H1 (cell line): Measurements from ENCODE around the gene DPM3. TPM values are rescaled to one million over a fixed set of nuclear protein-coding genes. Genes with fewer than 3 reads are reported as not detected.

Experiments used
- CTCF ChIA-PET: fragments of 300-600 bp; sonication (Branson Sonifier 250); formaldehyde crosslinking; loops from one replicate; lab custom pipeline; 2021; ENCODE audit not compliant: partially characterized antibody; lab: Charles Lee
- POLR2A ChIA-PET: fragments of 300-600 bp; sonication (Branson Sonifier 250); formaldehyde crosslinking; loops from one replicate; lab custom pipeline; 2021; ENCODE audit warnings: inconsistent platforms; ENCODE audit not compliant: partially characterized antibody; lab: Charles Lee
- DNase-seq, 2 experiments: peaks; one replicate each; pipeline versions ENCODE4 v3.0.0 to v3.0.0-alpha.2; 2010 to 2022; ENCODE audit warnings: low spot score in 2 of 2, low read depth in 1 of 2, mixed read lengths in 1 of 2
- FAIRE-seq: peaks from 2 replicates; lab custom pipeline; 2011; peaks lifted over from hg19 to GRCh38; lab: Jason Lieb, UNC
- H2AFZ ChIP-seq: 2 replicates; pipeline ENCODE4 v1.8.1; 2012; ENCODE audit warnings: low read length, inconsistent platforms
- H2AK5ac ChIP-seq: 2 replicates; pipeline ENCODE4 v1.6.1; 2013; ENCODE audit warnings: low read depth, low read length
- H2BK120ac ChIP-seq: replicated peaks from 2 replicates; pipeline ENCODE3; 2013; ENCODE audit warnings: low read depth, low read length, inconsistent platforms
- H2BK12ac ChIP-seq: 2 replicates; pipeline ENCODE4 v1.6.1; 2013; ENCODE audit warnings: low read depth, low read length
- H2BK15ac ChIP-seq: 2 replicates; pipeline ENCODE4 v1.6.1; 2013; ENCODE audit warnings: low read length
- H2BK20ac ChIP-seq: 2 replicates; pipeline ENCODE4 v1.6.1; 2013; ENCODE audit warnings: low read length
- H2BK5ac ChIP-seq: 2 replicates; pipeline ENCODE4 v1.6.1; 2013; ENCODE audit warnings: low read depth, low read length
- H3K14ac ChIP-seq: 2 replicates; pipeline ENCODE4 v1.6.1; 2013; ENCODE audit warnings: inconsistent platforms; ENCODE audit not compliant: insufficient read length
- H3K18ac ChIP-seq: 2 replicates; pipeline ENCODE4 v1.6.1; 2013; ENCODE audit warnings: low read length; ENCODE audit errors: extremely low read depth
- H3K23ac ChIP-seq: 2 replicates; pipeline ENCODE4 v1.6.1; 2013; ENCODE audit warnings: inconsistent platforms; ENCODE audit not compliant: insufficient read length
- H3K23me2 ChIP-seq: 2 replicates; pipeline ENCODE4 v1.6.1; 2013; ENCODE audit warnings: low read depth, low read length
- H3K27ac ChIP-seq: 2 replicates; pipeline ENCODE4 v1.6.1; 2011; ENCODE audit warnings: low read depth, low read length, inconsistent platforms
- H3K27me3 ChIP-seq, 4 experiments: replicated peaks in 1 of 4; 1 replicate in 1 of 4; 2 replicates in 3 of 4; pipeline versions ENCODE4 v1.6.1 to v1.8.1; 2011 to 2013; ENCODE audit warnings: low read length in 3 of 4, mild to moderate bottlenecking in 3 of 4, inconsistent platforms in 2 of 4, mixed read lengths in 2 of 4, moderate library complexity in 1 of 4; ENCODE audit not compliant: control insufficient read depth in 3 of 4, insufficient read depth in 3 of 4; ENCODE audit errors: extremely low read depth in 1 of 4
- H3K36me3 ChIP-seq, 4 experiments: 2 replicates each; pipeline versions ENCODE4 v1.6.1 to v1.8.1; 2011 to 2013; ENCODE audit warnings: mild to moderate bottlenecking in 4 of 4, low read length in 3 of 4, moderate library complexity in 2 of 4, control low read depth in 1 of 4, inconsistent platforms in 1 of 4; ENCODE audit not compliant: insufficient read depth in 4 of 4, control insufficient read depth in 2 of 4
- H3K4ac ChIP-seq: replicated peaks from 2 replicates; pipeline ENCODE3; 2013; ENCODE audit warnings: low read length, low read depth, mixed read lengths, inconsistent platforms; ENCODE audit not compliant: insufficient read length
- H3K4me1 ChIP-seq, 4 experiments: replicated peaks in 1 of 4; 1 replicate in 1 of 4; 2 replicates in 3 of 4; pipeline versions ENCODE4 v1.6.1 to v1.8.1; 2011 to 2013; ENCODE audit warnings: low read length in 3 of 4, inconsistent platforms in 2 of 4, mixed read lengths in 1 of 4; ENCODE audit not compliant: insufficient read depth in 4 of 4, control insufficient read depth in 3 of 4
- H3K4me2 ChIP-seq, 2 experiments: 2 replicates each; pipeline versions ENCODE4 v1.6.1 to v1.8.1; 2011 to 2013; ENCODE audit warnings: low read depth in 2 of 2, low read length in 2 of 2, control low read depth in 1 of 2, inconsistent platforms in 1 of 2, mild to moderate bottlenecking in 1 of 2; ENCODE audit not compliant: insufficient read depth in 1 of 2
- H3K4me3 ChIP-seq, 4 experiments: fragments of 200-600, 300-600 bp in 1 of 4; sonication (generic), shearing (Covaris generic), sonication (Bioruptor Twin) in 1 of 4; 2 replicates each; pipeline versions ENCODE4 v1.5.1 to v1.8.1; 2011 to 2016; ENCODE audit warnings: low read length in 4 of 4, low read depth in 3 of 4, control low read depth in 2 of 4, inconsistent platforms in 2 of 4, mild to moderate bottlenecking in 2 of 4, mixed read lengths in 1 of 4, moderate library complexity in 1 of 4; ENCODE audit not compliant: insufficient read depth in 2 of 4; ENCODE audit errors: extremely low read depth in 1 of 4
- H3K56ac ChIP-seq: replicated peaks from 2 replicates; pipeline ENCODE3; 2013; ENCODE audit warnings: low read depth, mild to moderate bottlenecking, mixed read lengths, low read length, inconsistent platforms; ENCODE audit not compliant: insufficient read length
- H3K79me1 ChIP-seq: 2 replicates; pipeline ENCODE4 v1.6.1; 2013; ENCODE audit warnings: low read depth, low read length, control low read depth
- H3K79me2 ChIP-seq, 2 experiments: 2 replicates each; pipeline versions ENCODE4 v1.6.1 to v1.8.1; 2012 to 2013; ENCODE audit warnings: low read length in 2 of 2, mild to moderate bottlenecking in 2 of 2, inconsistent platforms in 1 of 2; ENCODE audit not compliant: insufficient read depth in 2 of 2, control insufficient read depth in 1 of 2
- H3K9ac ChIP-seq, 4 experiments: replicated peaks in 1 of 4; 1 replicate in 1 of 4; 2 replicates in 3 of 4; pipeline versions ENCODE4 v1.6.1 to v1.8.1; 2011 to 2013; ENCODE audit warnings: low read depth in 3 of 4, low read length in 3 of 4, control low read depth in 2 of 4, mild to moderate bottlenecking in 2 of 4, moderate library complexity in 2 of 4, inconsistent platforms in 1 of 4; ENCODE audit errors: extremely low read depth in 1 of 4
- H3K9me3 ChIP-seq, 2 experiments: 2 replicates each; pipeline versions ENCODE4 v1.6.1 to v1.8.1; 2012 to 2013; ENCODE audit warnings: mild to moderate bottlenecking in 2 of 2, moderate library complexity in 2 of 2, control low read depth in 1 of 2, inconsistent platforms in 1 of 2, low read depth in 1 of 2, low read length in 1 of 2, mixed read lengths in 1 of 2; ENCODE audit not compliant: insufficient read depth in 2 of 2
- H4K20me1 ChIP-seq, 2 experiments: replicated peaks in 1 of 2; 2 replicates each; pipeline versions ENCODE3 to v1.8.1; 2011 to 2013; ENCODE audit warnings: inconsistent platforms in 2 of 2, low read length in 2 of 2, mild to moderate bottlenecking in 1 of 2; ENCODE audit not compliant: insufficient read depth in 2 of 2, control insufficient read depth in 1 of 2
- H4K5ac ChIP-seq: 2 replicates; pipeline ENCODE4 v1.6.1; 2013; ENCODE audit warnings: low read length, low read depth, mixed read lengths, inconsistent platforms; ENCODE audit not compliant: insufficient read length
- H4K8ac ChIP-seq: 2 replicates; pipeline ENCODE4 v1.8.0; 2013; ENCODE audit warnings: mild to moderate bottlenecking, moderate library complexity, low read length, inconsistent platforms; ENCODE audit not compliant: insufficient read depth; ENCODE audit errors: extremely low read depth
- H4K91ac ChIP-seq: replicated peaks from 2 replicates; pipeline ENCODE3; 2013; ENCODE audit warnings: low read length, mixed read lengths, inconsistent platforms; ENCODE audit not compliant: insufficient read length
- CEBPB ChIP-seq: IDR thresholded peaks from 2 replicates; pipeline ENCODE4 v1.6.1; 2012; ENCODE audit warnings: low read depth, low read length
- CHD2 ChIP-seq: IDR thresholded peaks from 2 replicates; pipeline ENCODE4 v1.6.1; 2012; ENCODE audit warnings: low read length, improper control_type of control experiment
- CREB1 ChIP-seq: IDR thresholded peaks from 2 replicates; pipeline ENCODE4 v1.6.1; 2012; ENCODE audit warnings: inconsistent platforms
- EZH2 ChIP-seq: fragments of 200-600 bp; sonication (generic); IDR thresholded peaks from 2 replicates; pipeline ENCODE4 v1.7.1; 2012; ENCODE audit warnings: low read depth, mild to moderate bottlenecking, moderate library complexity, low read length, inconsistent platforms; ENCODE audit not compliant: severe bottlenecking
- HDAC2 ChIP-seq, 2 experiments: fragments of 300-600 bp in 1 of 2; sonication (generic) in 1 of 2; IDR thresholded peaks; 2 replicates each; pipeline ENCODE4 v1.6.1; 2011 to 2012; ENCODE audit warnings: low read depth in 2 of 2, low read length in 2 of 2, mild to moderate bottlenecking in 2 of 2, moderate library complexity in 2 of 2, borderline replicate concordance in 1 of 2, inconsistent platforms in 1 of 2
- NANOG ChIP-seq: IDR thresholded peaks from 2 replicates; pipeline ENCODE4 v1.6.1; 2011; ENCODE audit warnings: low read length, low read depth, mild to moderate bottlenecking, inconsistent platforms; ENCODE audit not compliant: insufficient read depth, poor library complexity, severe bottlenecking
- SIN3A ChIP-seq, 2 experiments: IDR thresholded peaks in 1 of 2; conservative IDR thresholded peaks in 1 of 2; 2 replicates each; pipeline ENCODE4 v1.6.1; 2011 to 2012; ENCODE audit warnings: low read length in 2 of 2, improper control_type of control experiment in 1 of 2, low read depth in 1 of 2, mild to moderate bottlenecking in 1 of 2
- SP2 ChIP-seq: IDR thresholded peaks from 2 replicates; pipeline ENCODE4 v1.6.1; 2012; ENCODE audit warnings: mild to moderate bottlenecking, low read length, inconsistent platforms
- TAF1 ChIP-seq: IDR thresholded peaks from 2 replicates; pipeline ENCODE4 v1.6.1; 2011; ENCODE audit warnings: mild to moderate bottlenecking, low read depth, low read length
- TAF7 ChIP-seq: optimal IDR thresholded peaks from 2 replicates; pipeline ENCODE3; 2011; ENCODE audit warnings: low read depth, mild to moderate bottlenecking, inconsistent platforms, low read length, moderate library complexity, borderline replicate concordance
- WGBS, 2 experiments: shearing (Covaris generic) in 1 of 2; methylation state at CpG; one replicate each; pipeline versions ENCODE4 v1.1.6 to v1.1.7; 2013 to 2015; ENCODE audit warnings: low lambda C conversion rate in 2 of 2, mixed read lengths in 2 of 2, inconsistent platforms in 1 of 2, low coverage in 1 of 2, missing lambda C conversion rate in 1 of 2; ENCODE audit not compliant: insufficient replicate concordance in 2 of 2, insufficient coverage in 1 of 2, insufficient read length in 1 of 2; ENCODE audit errors: extremely low coverage in 1 of 2, missing lambda C conversion rate in 1 of 2; 5-methylcytosine and 5-hydroxymethylcytosine counted together
- polyA plus RNA-seq, 7 experiments: library from polyadenylated mRNA; depleted of rRNA in 3 of 7; stranded (reverse) in 5 of 7; unstranded in 2 of 7; fragments of >200 nt in 5 of 7; fragments of 200-250 nt in 2 of 7; gene quantifications; 1 replicate in 5 of 7; 2 replicates in 1 of 7; 4 replicates in 1 of 7; pipeline versions ENCODE4 v1.2.1 to v1.2.3, GENCODE V29; 2011 to 2013; ENCODE audit warnings: missing spikeins in 2 of 7, mixed read lengths in 2 of 7
- total RNA-seq: library from RNA; stranded (reverse); fragmentation: NEBNext Ultra II Directional; extraction: Animal tissue kit (Norgen Biotek cat#: 25700); gene quantifications from 2 replicates; pipeline ENCODE4 v1.2.1, GENCODE V29; 2021

DPM3 gene
- total and polyA plus RNA-seq, 2 of the 8 experiments (the other 6 are each of a cell fraction or from before 2014, with no cell fraction given), result 44.8 to 227 TPM

DNA sequence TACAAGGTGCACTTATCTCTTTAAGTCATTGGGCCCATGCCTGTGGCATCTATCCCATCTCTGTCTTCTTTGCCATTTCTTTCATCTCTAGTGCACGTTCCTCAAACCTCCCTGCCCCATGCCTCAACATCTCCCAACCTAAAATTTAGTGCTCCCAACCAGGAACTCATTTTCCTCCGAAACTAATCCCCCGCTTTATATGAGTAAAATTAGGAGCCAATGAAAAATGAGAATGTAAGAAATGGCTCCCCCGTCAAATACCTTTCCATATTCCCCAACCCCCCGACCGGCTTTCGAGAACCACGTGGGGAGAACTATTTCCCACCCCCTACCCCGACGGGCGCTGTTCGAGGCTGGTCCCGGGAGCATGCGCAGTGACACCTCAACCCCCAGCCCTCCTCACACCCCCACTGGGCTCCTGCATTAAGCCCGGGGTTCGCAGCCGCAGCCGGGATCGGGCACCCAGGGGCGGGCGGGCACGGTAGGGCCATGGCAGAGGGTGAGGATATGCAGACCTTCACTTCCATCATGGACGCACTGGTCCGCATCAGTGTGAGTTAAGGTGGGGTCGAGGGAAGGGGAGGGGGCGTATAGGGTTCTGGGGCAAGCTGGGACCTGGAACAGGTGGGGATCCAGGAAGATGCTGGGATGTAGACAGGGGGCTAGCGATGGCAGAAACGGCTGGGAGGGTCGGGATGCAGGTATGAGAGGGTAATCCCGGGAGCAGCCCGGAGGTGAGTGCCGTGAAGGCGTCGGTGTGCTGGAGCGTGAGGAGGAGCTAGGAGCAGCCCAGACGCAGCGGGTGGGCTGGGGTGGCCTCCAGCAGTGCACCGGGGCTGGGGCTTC lies 33.4 kb upstream of the DPM3 start, which contains the start of gene TRIM46:
TRIM46 (plus strand) TSS at position 372 of the 846 bp plus-strand sequence; CDS start at position 490, 118 bp downstream.
- Histone ChIP-seq H4K5ac (peak within 1 kb of the TSS; percentile 96), H3K4ac (peak within 1 kb of the TSS; percentile 98), H2AFZ (peak within 1 kb of the TSS; percentile 30; the same call in 1 of the 2 replicates), H3K23ac (no peak within 1 kb of the TSS), H3K27me3 (no peaks in the 10 kb centered on the region), H3K9ac (peak within 1 kb of the TSS; percentile 8 to 66 (median 50); a peak in 6 of 7 replicates), H2BK20ac (peak within 1 kb of the TSS; percentile 80), H3K79me2 (peaks cover 0 to 16% of the 10 kb centered on the region in 2 experiments; a peak in 2 of 4 replicates), H3K4me2 (peak within 1 kb of the TSS; percentile 37 to 90), H3K4me3 (peak within 1 kb of the TSS; percentile 70 to 95 (median 86)), H4K20me1 (peaks cover 5 to 8% of the 10 kb centered on the region in 2 experiments), H3K27ac (peak within 1 kb of the TSS; percentile 68), H3K56ac (peak within 1 kb of the TSS; percentile 94), H2BK5ac (peak within 1 kb of the TSS; percentile 88), H3K9me3 (no peaks in the 10 kb centered on the region), H2BK12ac (peak within 1 kb of the TSS; percentile 53; the same call in 1 of the 2 replicates), H3K18ac (peak within 1 kb of the TSS; percentile 98), H3K79me1 (no peaks in the 10 kb centered on the region; the same call in 1 of the 2 replicates), H3K4me1 (peaks cover 3 to 23% (median 8%) of the 10 kb centered on the region in 4 experiments; a peak in 6 of 7 replicates), H3K23me2 (peaks cover 10% of the 10 kb centered on the region; the same call in 1 of the 2 replicates), H4K8ac (peak within 1 kb of the TSS; percentile 91), H2BK120ac (peak within 1 kb of the TSS; percentile 91), H4K91ac (peak within 1 kb of the TSS; percentile 99), H2BK15ac (peak within 1 kb of the TSS; percentile 84; the same call in 1 of the 2 replicates), H2AK5ac (peak within 1 kb of the TSS; percentile 3; the same call in 1 of the 2 replicates), H3K14ac (peak within 1 kb of the TSS; percentile 13), H3K36me3 (peaks cover 18 to 29% (median 22%) of the 10 kb centered on the region in 4 experiments)
- no peak for FAIRE-seq
- ChIA-PET POLR2A (interaction anchor here (0.7 to 20.5 kb wide), 21 partner anchors 12 to 147 kb away, joined by 3 to 512 read pairs (median 4); partner anchors contain the start of genes CLK2, DPM3, EFNA4 and MTX1), CTCF (interaction anchor here (0.7 to 12.4 kb wide), 30 partner anchors 12 to 557 kb away, joined by 3 to 215 read pairs (median 4); partner anchors contain the start of genes ADAM15, DPM3, EFNA1 and EFNA4)
- WGBS, 2 experiments, result 1% methylated on average over 34 of the region's 38 CpGs; no CpG with 5 or more reads in 1 of the 2 experiments
- DNase-seq, result peak in 1 of 2 experiments; percentile 84
- TF ChIP-seq NANOG, result no peak
- TF ChIP-seq TAF1, result no peak
- no peak for TF ChIP-seq CREB1
- no peak for TF ChIP-seq TAF7
- peak in 1 of 2 experiments; percentile 9; a peak in 2 of 4 replicates for TF ChIP-seq SIN3A (conservative IDR thresholded peaks at IDR 0.05 in 1 of 2, IDR thresholded peaks at IDR 0.05 in 1 of 2; ENCODE audit: low read depth in 1 of 2, low read length in 2 of 2)
- no peak for TF ChIP-seq CHD2
- TF ChIP-seq CEBPB, result no peak
- no peak; a peak in 1 of 4 replicates for TF ChIP-seq HDAC2 (IDR thresholded peaks at IDR 0.05; ENCODE audit: borderline replicate concordance in 1 of 2, low read depth in 2 of 2, low read length in 2 of 2)
- TF ChIP-seq EZH2, result no peak
- TF ChIP-seq SP2, result no peak
